Activated T-cell treated with anti-CD3 and anti-CD28 coated beads, Interleukin-2, amount 50 U/mL, for 24 hours (primary cell): ENCODE data around the gene MAP3K12.

Source experiments
- DNase-seq: peaks from one replicate; pipeline ENCODE4 v3.0.0-alpha.2; 2020
- H3K27ac Mint-ChIP-seq: 2 replicates; pipeline ENCODE4 v1.8.0; 2020; ENCODE audit warnings: mild to moderate bottlenecking, mixed read lengths
- H3K27me3 Mint-ChIP-seq: 2 replicates; pipeline ENCODE4 v1.8.0; 2020; ENCODE audit warnings: mixed read lengths
- H3K36me3 Mint-ChIP-seq: 2 replicates; pipeline ENCODE4 v1.8.0; 2020; ENCODE audit warnings: low read depth, mixed read lengths
- H3K4me1 Mint-ChIP-seq: 2 replicates; pipeline ENCODE4 v1.8.0; 2020; ENCODE audit warnings: low read depth, mixed read lengths
- H3K4me3 Mint-ChIP-seq: 2 replicates; pipeline ENCODE4 v1.8.0; 2020; ENCODE audit warnings: mild to moderate bottlenecking, moderate library complexity, mixed read lengths
- H3K9me3 Mint-ChIP-seq: 2 replicates; pipeline ENCODE4 v1.8.0; 2020; ENCODE audit warnings: mixed read lengths

The MAP3K12 gene

GRCh38 chr12:53518381-53518780 is 19.1 kb upstream of the MAP3K12 start:
- no peaks in the 10 kb centered on the region for H3K4me1 Mint-ChIP-seq
- no peak overlapping the region for H3K27ac Mint-ChIP-seq
- no peaks in the 10 kb centered on the region for H3K27me3 Mint-ChIP-seq
- no peaks in the 10 kb centered on the region for H3K9me3 Mint-ChIP-seq
- H3K36me3 Mint-ChIP-seq: peaks cover 84% of the 10 kb centered on the region
- no peak overlapping the region for H3K4me3 Mint-ChIP-seq
- no peak for DNase-seq

GRCh38 chr12:53516758-53517455 is 17.6 kb upstream of the MAP3K12 start:
- Mint-ChIP-seq H3K36me3 (peaks cover 70% of the 10 kb centered on the region), H3K4me3 (no peak overlapping the region), H3K27me3 (no peaks in the 10 kb centered on the region), H3K9me3 (no peaks in the 10 kb centered on the region), H3K27ac (peak overlapping the region; percentile 58), H3K4me1 (peaks cover 1% of the 10 kb centered on the region)
- no peak for DNase-seq

DNA sequence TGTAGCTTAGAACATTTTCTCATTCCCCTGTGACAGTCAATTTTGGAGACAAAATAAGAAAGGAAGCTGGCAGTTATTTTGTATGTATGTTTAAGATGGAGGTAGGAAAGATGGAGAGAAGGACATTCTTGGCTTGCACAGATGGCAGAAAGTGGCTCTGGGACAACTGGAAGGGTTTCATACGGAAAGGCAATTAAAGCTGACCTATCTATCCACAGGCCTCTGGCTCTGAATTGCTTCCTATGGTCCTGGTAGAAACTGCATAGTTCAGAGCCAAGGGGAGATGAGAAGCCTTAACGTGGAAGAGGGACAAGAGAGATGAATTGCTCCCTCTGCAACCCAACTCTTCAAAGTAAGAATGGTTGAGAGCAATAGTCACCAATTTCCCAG is 16.0 kb upstream of the MAP3K12 start:
- no peak for DNase-seq
- Mint-ChIP-seq H3K4me3 (no peak overlapping the region), H3K27me3 (no peaks in the 10 kb centered on the region), H3K36me3 (peaks cover 68% of the 10 kb centered on the region), H3K9me3 (no peaks in the 10 kb centered on the region), H3K4me1 (peaks cover 1% of the 10 kb centered on the region), H3K27ac (no peak overlapping the region)

DNA sequence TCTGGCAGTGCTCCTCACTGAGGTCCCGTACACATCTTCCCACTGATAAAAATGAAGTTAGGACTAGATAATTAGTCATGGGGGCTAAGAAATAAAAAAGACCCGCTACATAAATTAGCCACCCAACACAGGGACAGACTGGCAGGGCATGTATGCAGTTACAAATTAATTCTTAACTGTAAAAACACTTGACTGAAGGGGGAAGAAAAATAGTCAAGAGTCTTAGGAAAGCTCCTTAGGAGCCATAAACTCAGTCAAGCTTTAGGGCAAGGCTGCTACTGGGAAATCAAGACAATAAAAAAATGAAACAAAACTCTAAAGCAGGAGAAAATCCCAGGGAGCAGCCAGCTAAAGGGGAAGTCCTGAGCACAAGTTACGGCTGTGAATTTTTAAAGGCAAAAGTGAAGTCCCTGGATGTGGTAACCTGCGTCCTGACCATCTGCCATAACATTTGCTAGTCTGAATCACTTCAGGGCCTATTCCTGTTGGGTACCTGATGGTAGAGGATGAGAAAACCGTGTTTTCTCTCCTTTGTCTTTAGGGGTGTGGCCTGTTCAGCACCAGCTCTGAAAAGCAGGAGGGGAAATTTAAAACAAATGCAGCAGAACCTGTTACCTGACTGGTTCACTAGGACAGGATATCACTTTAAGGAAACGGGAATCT is 15.5 kb upstream of the MAP3K12 start:
- H3K27ac Mint-ChIP-seq: no peak overlapping the region
- DNase-seq: no peak
- H3K9me3 Mint-ChIP-seq: no peaks in the 10 kb centered on the region
- peaks cover 1% of the 10 kb centered on the region for H3K4me1 Mint-ChIP-seq
- H3K36me3 Mint-ChIP-seq: peaks cover 65% of the 10 kb centered on the region
- no peaks in the 10 kb centered on the region for H3K27me3 Mint-ChIP-seq
- no peak overlapping the region for H3K4me3 Mint-ChIP-seq

DNA sequence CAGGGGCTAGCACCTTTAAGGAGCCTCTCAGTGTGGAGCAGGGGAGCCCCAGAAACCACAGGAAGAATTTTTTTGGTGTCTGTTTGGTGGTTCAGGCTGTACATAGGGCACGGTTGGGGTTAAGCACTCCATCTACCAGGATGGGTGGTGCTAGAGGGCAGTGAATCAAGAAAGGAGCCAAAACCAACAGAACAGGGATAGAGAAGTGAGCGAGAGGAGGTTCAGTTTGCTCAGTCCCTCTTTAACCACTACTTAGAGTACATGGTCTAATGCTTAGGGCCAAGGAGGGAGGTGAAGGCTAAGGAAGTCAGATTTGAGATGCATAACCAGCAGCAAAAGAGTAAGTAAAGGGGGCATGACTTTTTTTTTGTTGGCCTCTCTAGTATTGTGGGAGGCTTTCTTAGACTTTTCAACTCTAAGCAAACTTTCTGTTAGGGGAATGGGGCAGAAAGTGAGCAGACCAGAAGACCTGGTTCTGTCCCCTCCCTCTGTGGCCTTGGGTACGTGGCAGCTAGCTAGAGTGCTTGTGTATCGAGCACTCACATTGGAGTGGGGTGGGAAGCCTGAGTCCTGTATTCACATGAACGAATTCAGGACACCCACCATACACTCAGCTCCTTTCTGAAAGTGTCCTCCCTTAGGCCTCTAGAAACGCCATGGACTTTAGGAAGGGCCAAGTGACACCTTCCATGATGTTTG is 14.6 kb upstream of the MAP3K12 start:
- Mint-ChIP-seq H3K4me3 (no peak overlapping the region), H3K27me3 (no peaks in the 10 kb centered on the region), H3K27ac (no peak overlapping the region), H3K9me3 (no peaks in the 10 kb centered on the region), H3K36me3 (peaks cover 58% of the 10 kb centered on the region), H3K4me1 (peaks cover 4% of the 10 kb centered on the region)
- DNase-seq: no peak

DNA sequence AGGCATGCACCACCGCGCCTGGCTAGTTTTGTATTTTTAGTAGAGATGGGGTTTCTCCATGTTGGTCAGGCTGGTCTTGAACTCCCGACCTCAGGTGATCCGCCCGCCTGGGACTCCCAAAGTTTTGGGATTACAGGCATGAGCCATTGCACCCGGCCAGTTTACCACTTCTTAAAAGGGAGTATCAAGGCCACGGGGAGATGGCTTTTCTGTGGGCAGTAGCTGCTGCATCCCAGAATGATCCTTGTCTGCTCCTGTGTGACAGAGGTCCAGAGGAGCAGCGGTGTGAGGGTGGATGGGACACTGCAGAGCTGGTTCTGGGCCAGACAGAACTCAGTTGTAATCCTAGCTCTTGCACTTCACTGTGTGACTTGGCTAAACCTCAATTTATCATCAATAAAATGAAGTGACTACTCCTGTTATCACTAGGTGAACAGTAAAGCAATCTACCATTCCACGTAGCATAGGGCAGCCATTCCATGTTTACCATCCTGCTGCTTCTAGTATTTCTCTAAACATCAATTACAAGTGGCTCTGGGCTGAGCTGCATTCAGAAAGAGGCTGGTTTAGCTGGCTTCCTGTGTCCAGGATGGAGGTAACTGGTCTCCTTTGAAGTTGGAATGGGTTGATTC is 11.0 kb upstream of the MAP3K12 start:
- H3K36me3 Mint-ChIP-seq: peaks cover 52% of the 10 kb centered on the region
- no peak for DNase-seq
- no peaks in the 10 kb centered on the region for H3K27me3 Mint-ChIP-seq
- H3K9me3 Mint-ChIP-seq: no peaks in the 10 kb centered on the region
- no peak overlapping the region for H3K4me3 Mint-ChIP-seq
- no peak overlapping the region for H3K27ac Mint-ChIP-seq
- H3K4me1 Mint-ChIP-seq: peaks cover 11% of the 10 kb centered on the region

- Mint-ChIP-seq H3K9me3 (no peaks in the 10 kb centered on the region), H3K36me3 (peaks cover 53% of the 10 kb centered on the region), H3K27ac (peak overlapping the region; percentile 65), H3K4me3 (no peak overlapping the region), H3K27me3 (no peaks in the 10 kb centered on the region), H3K4me1 (peaks cover 16% of the 10 kb centered on the region)
- DNase-seq: peak; percentile 90
These were observed 9.4 kb upstream of the MAP3K12 start for GRCh38 chr12:53508534-53509170.

DNA sequence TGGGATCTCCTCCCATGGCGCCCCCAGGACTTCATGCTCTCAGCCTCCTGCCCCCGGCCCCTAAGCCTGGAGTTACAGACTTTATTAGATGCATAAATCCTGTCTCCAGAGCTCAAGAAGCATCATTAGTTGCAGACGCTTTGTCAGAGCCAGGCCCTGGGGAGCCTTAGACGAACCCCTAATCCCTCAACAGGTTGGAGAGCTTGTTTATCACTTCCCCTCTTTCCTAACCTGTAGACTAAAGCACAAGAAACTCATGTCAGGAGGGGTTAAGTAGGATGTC is 8.3 kb upstream of the MAP3K12 start:
- peak overlapping the region; percentile 33 for H3K27ac Mint-ChIP-seq
- no peak overlapping the region for H3K4me3 Mint-ChIP-seq

GRCh38 chr12:53506881-53507602 is 7.8 kb upstream of the MAP3K12 start, which contains the start of gene NPFF:
TSS of gene NPFF (minus strand) at chr12:53507484. CDS start at chr12:53507474, 10 bp downstream.
- Mint-ChIP-seq H3K4me1 (peaks cover 26% of the 10 kb centered on the region), H3K4me3 (no peak within 1 kb of the TSS), H3K36me3 (peaks cover 59% of the 10 kb centered on the region), H3K27ac (peak within 1 kb of the TSS; percentile 33), H3K27me3 (no peaks in the 10 kb centered on the region), H3K9me3 (no peaks in the 10 kb centered on the region)
- no peak for DNase-seq

More for the DNA sequence above, 8.3 kb upstream of the MAP3K12 start:
- Mint-ChIP-seq H3K36me3 (peaks cover 58% of the 10 kb centered on the region), H3K27me3 (no peaks in the 10 kb centered on the region), H3K4me1 (peaks cover 21% of the 10 kb centered on the region), H3K9me3 (no peaks in the 10 kb centered on the region)
- no peak for DNase-seq

DNA sequence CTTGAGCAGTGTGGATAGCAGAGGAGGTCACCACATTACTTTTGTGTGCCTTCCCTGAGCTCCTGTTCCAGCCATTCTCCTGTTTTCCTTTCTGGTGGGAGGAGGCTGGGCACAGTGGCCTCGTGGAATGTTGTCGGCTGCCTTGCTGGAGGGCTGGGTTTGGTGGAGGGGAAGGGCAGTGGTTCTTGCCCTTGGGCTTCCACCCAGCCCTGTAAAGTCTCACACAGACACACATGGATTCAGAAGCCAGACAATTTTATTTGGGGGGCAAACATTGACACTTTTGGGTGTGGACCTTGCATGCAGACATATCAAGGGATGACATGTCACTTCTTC is 7.2 kb upstream of the MAP3K12 start:
- H3K4me3 Mint-ChIP-seq: no peak overlapping the region
- no peak overlapping the region for H3K27ac Mint-ChIP-seq
- H3K36me3 Mint-ChIP-seq: peaks cover 56% of the 10 kb centered on the region
- no peak for DNase-seq
- peaks cover 29% of the 10 kb centered on the region for H3K4me1 Mint-ChIP-seq
- no peaks in the 10 kb centered on the region for H3K27me3 Mint-ChIP-seq
- H3K9me3 Mint-ChIP-seq: no peaks in the 10 kb centered on the region

DNA sequence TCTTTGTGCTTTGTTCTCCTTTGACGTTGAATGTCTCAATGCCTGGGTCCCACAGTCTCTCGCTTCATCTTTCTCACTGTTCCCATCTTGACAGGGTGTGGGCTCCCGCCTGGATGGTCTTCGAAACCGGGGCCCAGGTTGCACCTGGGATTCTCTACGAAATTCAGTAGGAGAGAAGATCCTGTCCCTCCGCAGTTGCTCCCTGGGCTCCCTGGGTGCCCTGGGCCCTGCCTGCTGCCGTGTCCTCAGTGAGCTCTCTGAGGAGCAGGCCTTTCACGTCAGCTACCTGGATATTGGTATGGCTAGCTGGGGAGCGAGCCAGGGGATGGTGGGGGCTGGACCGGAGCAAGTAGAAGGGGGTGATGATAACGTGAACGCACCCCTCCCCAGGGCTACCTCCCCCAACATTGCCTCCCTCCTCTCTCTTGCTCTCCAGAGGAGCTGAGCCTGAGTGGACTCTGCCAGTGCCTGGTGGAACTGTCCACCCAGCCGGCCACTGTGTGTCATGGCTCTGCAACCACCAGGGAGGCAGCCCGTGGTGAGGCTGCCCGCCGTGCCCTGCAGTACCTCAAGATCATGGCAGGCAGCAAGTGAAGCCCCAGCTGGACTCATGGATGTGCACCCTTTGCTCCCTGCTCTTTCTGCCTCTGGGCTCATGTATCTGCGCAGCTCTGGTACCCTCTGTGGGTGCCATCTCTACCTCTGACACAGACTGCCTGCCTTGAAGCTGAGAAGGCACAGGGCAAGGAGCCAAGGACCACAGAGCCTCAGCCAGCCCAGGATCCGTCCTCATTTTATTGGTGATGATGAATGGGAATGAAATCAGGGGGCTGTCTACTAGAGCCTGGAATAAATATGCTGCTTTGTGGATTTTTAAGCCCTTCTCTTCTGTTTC is 6.5 kb upstream of the MAP3K12 start:
- Mint-ChIP-seq H3K4me3 (no peak overlapping the region), H3K27ac (peak overlapping the region; percentile 59), H3K27me3 (no peaks in the 10 kb centered on the region), H3K36me3 (peaks cover 58% of the 10 kb centered on the region), H3K4me1 (peaks cover 29% of the 10 kb centered on the region), H3K9me3 (no peaks in the 10 kb centered on the region)
- no peak for DNase-seq

GRCh38 chr12:53505086-53505485 is 5.8 kb upstream of the MAP3K12 start:
- DNase-seq: no peak
- Mint-ChIP-seq H3K36me3 (peaks cover 52% of the 10 kb centered on the region), H3K4me1 (peaks cover 33% of the 10 kb centered on the region), H3K27me3 (no peaks in the 10 kb centered on the region), H3K27ac (peak overlapping the region; percentile 68), H3K4me3 (no peak overlapping the region), H3K9me3 (no peaks in the 10 kb centered on the region)
